ENCODE results near the gene AKAP8L.

AKAP8L gene

DNA sequence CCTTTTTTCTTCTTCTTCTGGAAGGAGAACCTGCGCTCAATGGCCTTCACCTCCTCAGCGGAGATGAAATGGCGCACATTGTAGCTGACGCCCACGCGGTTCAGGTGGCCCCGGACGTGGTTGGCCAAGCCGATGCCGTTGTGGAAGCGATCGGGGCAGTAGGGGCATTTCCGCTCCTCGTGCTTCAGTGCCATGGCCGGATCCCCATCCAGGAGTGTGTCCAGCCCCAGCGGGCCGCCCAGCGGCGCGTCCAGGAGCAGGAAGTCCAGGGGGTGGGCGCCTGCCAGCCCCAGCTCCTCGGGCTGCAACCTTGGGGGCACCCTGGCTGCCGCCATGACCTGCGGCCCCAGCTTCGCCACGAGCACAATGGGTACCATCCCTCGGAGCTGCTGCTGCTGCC, 19.8 kb upstream of the AKAP8L start:
- Histone ChIP-seq H3K4me1 (ENCODE audit: control insufficient read depth, insufficient read depth, low read length) (peaks cover 2% of the 10 kb centered on the region), H3K27me3 (ENCODE audit: control insufficient read depth, insufficient read depth, low read length) (no peaks in the 10 kb centered on the region), H3K9ac (ENCODE audit: low read depth, low read length) (no peak overlapping the region), H3K9me3 (ENCODE audit: control insufficient read depth, insufficient read depth, low read length) (no peaks in the 10 kb centered on the region), H3K27ac (ENCODE audit: low read depth, low read length) (no peak overlapping the region), H3K36me3 (ENCODE audit: control insufficient read depth, insufficient read depth, low read length) (no peaks in the 10 kb centered on the region), H3K4me3 (ENCODE audit: low read depth, low read length) (no peak overlapping the region)

DNA sequence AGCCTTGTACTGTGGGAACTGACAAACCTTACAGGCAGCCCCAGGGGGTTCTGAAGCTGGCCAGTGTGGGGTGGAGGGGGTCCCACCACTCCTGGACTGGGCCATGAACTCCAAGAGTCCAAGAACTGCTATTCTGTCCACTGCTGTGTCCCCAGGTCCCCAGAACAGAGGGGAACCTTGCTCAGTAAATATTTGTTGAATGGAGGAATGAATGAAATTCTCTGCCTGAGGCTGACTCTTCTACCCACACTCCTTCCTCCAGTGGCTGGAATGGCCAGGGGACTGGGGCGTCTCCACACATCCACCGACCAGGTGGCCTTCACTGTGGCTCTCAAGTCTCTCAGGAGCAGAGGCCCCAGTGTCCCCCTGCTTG, 19.3 kb upstream of the AKAP8L start:
- no peak overlapping the region for H3K4me3 ChIP-seq (ENCODE audit: low read depth, low read length)
- H3K9me3 ChIP-seq (ENCODE audit: control insufficient read depth, insufficient read depth, low read length): no peaks in the 10 kb centered on the region
- H3K9ac ChIP-seq (ENCODE audit: low read depth, low read length): no peak overlapping the region
- peaks cover 5% of the 10 kb centered on the region for H3K4me1 ChIP-seq (ENCODE audit: control insufficient read depth, insufficient read depth, low read length)
- H3K27ac ChIP-seq (ENCODE audit: low read depth, low read length): no peak overlapping the region
- no peaks in the 10 kb centered on the region for H3K27me3 ChIP-seq (ENCODE audit: control insufficient read depth, insufficient read depth, low read length)
- no peaks in the 10 kb centered on the region for H3K36me3 ChIP-seq (ENCODE audit: control insufficient read depth, insufficient read depth, low read length)

DNA sequence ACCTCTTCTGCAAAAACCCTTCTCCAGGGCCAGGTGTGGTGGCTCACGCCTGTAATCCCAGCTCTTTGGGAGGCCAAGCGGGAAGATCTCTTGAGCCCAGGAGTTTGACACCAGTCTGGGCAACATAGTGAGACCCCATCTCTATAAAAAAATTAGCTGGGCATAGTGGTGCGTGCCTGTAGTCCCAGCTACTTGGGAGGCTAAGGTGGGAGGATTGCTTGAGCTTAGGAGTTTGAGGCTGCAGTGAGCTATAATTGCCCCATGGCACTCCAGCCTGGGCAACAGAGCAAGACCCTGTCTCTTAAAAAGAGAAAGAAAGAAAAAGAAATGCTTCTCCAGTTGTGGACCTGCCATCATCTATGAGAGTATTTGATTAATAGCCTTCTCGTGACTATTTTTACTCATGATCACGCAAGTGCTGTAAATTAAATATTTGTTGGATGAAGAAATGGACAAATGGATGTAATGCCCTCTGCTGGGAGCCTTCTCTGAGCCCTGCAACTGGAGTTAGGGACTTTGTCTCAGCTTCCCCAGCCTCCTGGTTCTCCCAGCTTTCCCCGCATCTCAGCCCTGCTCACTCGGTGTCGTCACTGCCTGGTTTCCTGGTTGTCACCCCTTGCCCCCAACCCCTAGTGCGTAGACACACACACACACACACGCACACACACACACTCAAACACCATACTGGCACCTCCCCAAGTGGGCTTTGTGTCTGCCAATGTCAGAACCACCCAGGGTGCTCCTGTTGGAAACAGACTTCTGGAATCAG, 18.8 kb upstream of the AKAP8L start:
- Histone ChIP-seq H3K36me3 (ENCODE audit: control insufficient read depth, insufficient read depth, low read length) (no peaks in the 10 kb centered on the region), H3K4me3 (ENCODE audit: low read depth, low read length) (no peak overlapping the region), H3K9me3 (ENCODE audit: control insufficient read depth, insufficient read depth, low read length) (no peaks in the 10 kb centered on the region), H3K27me3 (ENCODE audit: control insufficient read depth, insufficient read depth, low read length) (no peaks in the 10 kb centered on the region), H3K27ac (ENCODE audit: low read depth, low read length) (no peak overlapping the region), H3K4me1 (ENCODE audit: control insufficient read depth, insufficient read depth, low read length) (peaks cover 5% of the 10 kb centered on the region), H3K9ac (ENCODE audit: low read depth, low read length) (no peak overlapping the region)

DNA sequence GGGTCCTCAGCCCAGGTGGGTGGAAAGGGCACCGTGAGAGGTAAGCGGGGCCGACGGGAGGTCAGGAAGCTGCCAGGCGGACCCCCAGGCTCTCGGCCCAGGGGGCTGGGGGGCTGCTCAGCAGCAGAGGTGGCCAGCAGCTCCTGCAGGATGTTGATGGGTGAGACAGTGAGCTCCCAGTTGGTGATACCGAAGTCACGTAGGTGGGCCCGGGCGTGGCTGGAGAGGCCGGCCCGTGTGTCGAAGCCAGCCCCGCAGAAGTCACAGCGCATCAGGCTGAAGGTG, 18.0 kb upstream of the AKAP8L start:
- Histone ChIP-seq H3K4me1 (ENCODE audit: control insufficient read depth, insufficient read depth, low read length) (peaks cover 5% of the 10 kb centered on the region), H3K27ac (ENCODE audit: low read depth, low read length) (no peak overlapping the region), H3K9ac (ENCODE audit: low read depth, low read length) (no peak overlapping the region), H3K4me3 (ENCODE audit: low read depth, low read length) (no peak overlapping the region), H3K36me3 (ENCODE audit: control insufficient read depth, insufficient read depth, low read length) (no peaks in the 10 kb centered on the region), H3K27me3 (ENCODE audit: control insufficient read depth, insufficient read depth, low read length) (no peaks in the 10 kb centered on the region), H3K9me3 (ENCODE audit: control insufficient read depth, insufficient read depth, low read length) (no peaks in the 10 kb centered on the region)

DNA sequence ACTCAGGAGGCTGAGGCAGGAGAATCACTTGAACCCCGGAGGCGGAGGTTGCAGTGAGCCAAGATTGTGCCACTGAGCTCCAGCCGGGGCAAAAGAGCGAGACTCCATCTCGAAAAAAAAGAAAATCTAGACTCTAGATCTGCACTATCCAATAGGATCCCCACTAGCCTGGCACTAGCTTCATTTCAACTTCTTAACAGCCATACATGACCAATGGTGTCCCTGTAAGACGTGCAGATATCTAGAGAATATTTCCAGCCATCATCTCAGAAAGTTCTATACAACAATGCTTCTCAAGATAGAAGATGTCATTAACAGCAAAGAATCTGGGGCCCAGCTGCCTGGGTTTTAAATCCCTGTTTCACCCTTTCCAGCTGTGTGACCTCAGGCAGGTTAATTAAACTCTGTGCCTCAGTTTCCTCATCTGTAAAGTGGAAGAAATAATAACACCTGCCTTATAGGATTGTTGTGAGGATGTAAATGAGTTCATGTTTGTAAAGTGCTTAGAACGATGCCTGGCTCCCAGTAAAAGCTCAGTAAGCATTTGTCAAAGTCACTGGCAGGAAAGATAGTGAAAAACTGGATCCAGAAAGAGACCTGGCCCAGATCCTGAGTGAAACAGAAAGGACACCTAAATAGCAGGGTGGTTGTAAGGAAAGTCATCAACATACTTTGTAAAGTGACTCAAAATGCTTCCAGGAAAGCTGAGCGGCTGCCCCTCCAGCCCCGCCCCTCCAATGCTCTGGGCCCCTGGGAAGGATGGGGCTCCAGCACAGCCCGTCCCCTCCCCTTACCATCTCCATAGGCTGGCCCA, 17.4 kb upstream of the AKAP8L start:
- Histone ChIP-seq H3K36me3 (ENCODE audit: control insufficient read depth, insufficient read depth, low read length) (no peaks in the 10 kb centered on the region), H3K4me3 (ENCODE audit: low read depth, low read length) (no peak overlapping the region), H3K27me3 (ENCODE audit: control insufficient read depth, insufficient read depth, low read length) (no peaks in the 10 kb centered on the region), H3K4me1 (ENCODE audit: control insufficient read depth, insufficient read depth, low read length) (peaks cover 10% of the 10 kb centered on the region), H3K27ac (ENCODE audit: low read depth, low read length) (no peak overlapping the region), H3K9me3 (ENCODE audit: control insufficient read depth, insufficient read depth, low read length) (no peaks in the 10 kb centered on the region), H3K9ac (ENCODE audit: low read depth, low read length) (no peak overlapping the region)

DNA sequence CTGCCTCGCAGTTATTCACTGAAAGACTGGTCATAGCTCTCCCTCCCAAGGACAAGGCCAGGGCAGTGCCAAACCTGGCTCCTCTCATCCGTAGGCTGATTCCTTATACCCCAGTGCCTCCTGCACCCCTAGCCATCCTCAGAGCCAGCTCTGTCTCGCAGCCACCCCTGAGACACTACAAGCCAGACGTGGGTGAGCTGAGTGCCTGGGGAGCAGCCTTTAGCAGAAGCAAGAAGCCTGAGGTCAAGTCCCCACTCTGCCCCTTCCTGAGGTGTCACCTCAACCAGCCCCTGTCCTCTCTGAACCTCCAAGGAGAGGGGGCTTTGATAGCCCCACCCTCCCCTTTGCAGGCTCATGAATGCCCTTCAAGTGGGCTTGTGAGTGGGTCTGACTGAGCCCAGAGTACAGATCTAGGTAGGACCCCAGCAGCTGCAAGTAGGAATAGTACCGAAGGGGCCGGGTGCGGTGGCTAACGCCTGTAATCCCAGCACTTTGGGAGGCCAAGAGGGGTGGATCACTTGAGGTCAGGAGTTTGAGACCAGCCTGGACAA, 14.8 kb upstream of the AKAP8L start:
- Histone ChIP-seq H3K27ac (ENCODE audit: low read depth, low read length) (no peak overlapping the region), H3K9me3 (ENCODE audit: control insufficient read depth, insufficient read depth, low read length) (no peaks in the 10 kb centered on the region), H3K4me3 (ENCODE audit: low read depth, low read length) (peak overlapping the region; percentile 76), H3K4me1 (ENCODE audit: control insufficient read depth, insufficient read depth, low read length) (peaks cover 11% of the 10 kb centered on the region), H3K36me3 (ENCODE audit: control insufficient read depth, insufficient read depth, low read length) (no peaks in the 10 kb centered on the region), H3K9ac (ENCODE audit: low read depth, low read length) (no peak overlapping the region), H3K27me3 (ENCODE audit: control insufficient read depth, insufficient read depth, low read length) (no peaks in the 10 kb centered on the region)

DNA sequence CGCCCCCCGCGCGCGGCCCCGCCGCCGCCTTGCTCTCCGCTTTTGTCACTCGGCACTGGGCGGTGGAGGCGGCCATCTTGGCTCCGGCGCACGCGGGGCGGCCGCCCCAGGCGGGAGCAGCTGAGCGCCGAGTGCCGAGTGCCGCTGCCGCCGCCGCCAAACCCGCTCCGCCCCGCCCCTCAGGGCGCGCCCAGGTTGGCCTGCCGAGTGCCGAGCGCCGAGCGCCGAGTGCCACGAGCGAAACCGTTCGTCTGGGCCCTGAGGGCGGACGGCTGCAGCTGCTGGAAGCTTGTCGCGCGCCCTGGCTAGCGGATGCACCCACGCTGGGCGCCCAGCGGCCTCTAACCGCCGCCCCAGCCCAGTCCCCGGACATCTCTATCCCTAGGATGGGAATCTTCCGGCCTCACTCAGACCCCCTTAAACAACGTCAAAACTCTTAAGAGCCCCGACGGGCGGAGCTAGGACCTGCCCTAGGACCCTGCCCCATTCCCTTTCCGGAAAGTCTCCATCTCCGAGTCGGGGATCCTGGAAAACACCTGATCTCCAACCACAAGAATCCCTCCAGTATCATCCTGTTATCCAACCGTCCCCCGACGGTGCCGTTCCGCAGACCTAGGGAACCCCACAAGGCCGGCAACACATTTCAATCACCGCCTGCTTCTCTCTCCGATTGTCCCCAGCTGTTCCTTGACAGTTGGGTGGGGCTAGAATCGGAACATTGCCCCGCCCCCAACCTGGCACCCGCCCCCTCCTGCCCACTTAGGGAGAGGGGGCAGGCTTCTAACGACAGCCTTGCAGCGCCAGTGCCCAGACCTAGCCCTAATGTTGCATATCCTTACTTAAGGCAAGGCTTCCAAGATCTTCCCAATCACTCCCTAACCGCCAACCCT, 14.1 kb upstream of the AKAP8L start:
- Histone ChIP-seq H3K4me1 (ENCODE audit: control insufficient read depth, insufficient read depth, low read length) (peaks cover 11% of the 10 kb centered on the region), H3K27ac (ENCODE audit: low read depth, low read length) (peak overlapping the region; percentile 53), H3K9ac (ENCODE audit: low read depth, low read length) (no peak overlapping the region), H3K27me3 (ENCODE audit: control insufficient read depth, insufficient read depth, low read length) (no peaks in the 10 kb centered on the region), H3K9me3 (ENCODE audit: control insufficient read depth, insufficient read depth, low read length) (no peaks in the 10 kb centered on the region), H3K36me3 (ENCODE audit: control insufficient read depth, insufficient read depth, low read length) (no peaks in the 10 kb centered on the region), H3K4me3 (ENCODE audit: low read depth, low read length) (peak overlapping the region; percentile 76)

DNA sequence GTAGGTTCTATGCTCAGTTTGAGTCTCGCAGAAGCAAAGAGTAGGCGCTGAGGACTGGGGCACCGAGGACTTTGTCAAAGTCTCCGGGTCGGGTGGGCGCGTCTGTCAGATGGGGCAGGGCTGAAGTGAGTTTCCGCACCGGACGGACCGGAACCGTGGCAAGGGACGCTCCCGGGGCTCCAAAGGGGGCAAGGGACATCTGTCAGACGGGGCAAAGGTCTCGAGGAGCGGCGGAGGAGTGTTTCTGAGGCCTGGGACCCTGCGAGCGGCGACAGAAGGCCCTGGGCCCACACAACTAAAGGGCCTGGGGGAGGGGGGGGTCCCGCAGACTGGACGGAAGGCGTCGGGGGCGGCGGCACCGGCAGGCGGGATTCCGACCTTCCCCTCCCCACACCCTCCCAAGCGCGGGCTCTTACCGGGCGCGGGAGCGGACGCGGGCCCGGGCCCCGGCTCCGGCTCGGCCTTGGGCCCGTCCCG, 13.3 kb upstream of the AKAP8L start:
- peaks cover 6% of the 10 kb centered on the region for H3K36me3 ChIP-seq (ENCODE audit: control insufficient read depth, insufficient read depth, low read length)
- no peaks in the 10 kb centered on the region for H3K27me3 ChIP-seq (ENCODE audit: control insufficient read depth, insufficient read depth, low read length)
- no peaks in the 10 kb centered on the region for H3K9me3 ChIP-seq (ENCODE audit: control insufficient read depth, insufficient read depth, low read length)
- peak overlapping the region; percentile 34; the same call in 1 of the 2 replicates for H3K9ac ChIP-seq (ENCODE audit: low read depth, low read length)
- H3K27ac ChIP-seq (ENCODE audit: low read depth, low read length): no peak overlapping the region
- H3K4me1 ChIP-seq (ENCODE audit: control insufficient read depth, insufficient read depth, low read length): peaks cover 11% of the 10 kb centered on the region
- H3K4me3 ChIP-seq (ENCODE audit: low read depth, low read length): peak overlapping the region; percentile 79

DNA sequence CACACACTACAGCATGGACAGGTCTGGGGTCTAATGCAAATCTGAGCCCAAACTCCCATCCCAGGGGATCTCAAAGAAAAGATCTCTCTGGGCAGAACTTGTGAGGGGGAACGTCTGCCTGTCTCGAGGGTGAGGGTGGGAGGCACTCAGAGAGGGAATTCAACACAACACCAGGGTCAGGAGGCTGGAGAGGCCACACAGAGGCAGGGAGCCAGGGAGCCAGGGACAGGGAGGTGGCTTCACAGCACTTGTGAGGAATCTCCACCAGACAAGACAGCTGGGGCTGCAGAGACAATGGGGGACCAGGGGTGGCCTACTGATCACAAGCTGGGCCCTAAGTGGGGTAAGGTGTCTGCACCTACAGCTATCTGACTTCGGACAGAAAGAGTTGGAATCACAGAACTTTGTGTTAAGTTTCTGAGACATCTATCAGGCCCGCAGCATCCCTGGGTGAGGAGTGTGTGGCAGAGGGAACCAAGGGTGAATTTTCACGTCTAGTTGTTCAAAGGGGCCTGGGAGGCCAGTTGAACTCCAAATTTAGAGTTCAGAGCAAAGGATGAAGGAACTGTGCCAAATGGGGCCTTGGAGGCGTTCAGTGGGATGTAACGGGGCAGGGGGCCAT, 12.7 kb upstream of the AKAP8L start:
- Histone ChIP-seq H3K9ac (ENCODE audit: low read depth, low read length) (peak overlapping the region; percentile 34; the same call in 1 of the 2 replicates), H3K27ac (ENCODE audit: low read depth, low read length) (no peak overlapping the region), H3K4me1 (ENCODE audit: control insufficient read depth, insufficient read depth, low read length) (peaks cover 11% of the 10 kb centered on the region), H3K4me3 (ENCODE audit: low read depth, low read length) (peak overlapping the region; percentile 79), H3K27me3 (ENCODE audit: control insufficient read depth, insufficient read depth, low read length) (no peaks in the 10 kb centered on the region), H3K9me3 (ENCODE audit: control insufficient read depth, insufficient read depth, low read length) (no peaks in the 10 kb centered on the region), H3K36me3 (ENCODE audit: control insufficient read depth, insufficient read depth, low read length) (peaks cover 12% of the 10 kb centered on the region)

DNA sequence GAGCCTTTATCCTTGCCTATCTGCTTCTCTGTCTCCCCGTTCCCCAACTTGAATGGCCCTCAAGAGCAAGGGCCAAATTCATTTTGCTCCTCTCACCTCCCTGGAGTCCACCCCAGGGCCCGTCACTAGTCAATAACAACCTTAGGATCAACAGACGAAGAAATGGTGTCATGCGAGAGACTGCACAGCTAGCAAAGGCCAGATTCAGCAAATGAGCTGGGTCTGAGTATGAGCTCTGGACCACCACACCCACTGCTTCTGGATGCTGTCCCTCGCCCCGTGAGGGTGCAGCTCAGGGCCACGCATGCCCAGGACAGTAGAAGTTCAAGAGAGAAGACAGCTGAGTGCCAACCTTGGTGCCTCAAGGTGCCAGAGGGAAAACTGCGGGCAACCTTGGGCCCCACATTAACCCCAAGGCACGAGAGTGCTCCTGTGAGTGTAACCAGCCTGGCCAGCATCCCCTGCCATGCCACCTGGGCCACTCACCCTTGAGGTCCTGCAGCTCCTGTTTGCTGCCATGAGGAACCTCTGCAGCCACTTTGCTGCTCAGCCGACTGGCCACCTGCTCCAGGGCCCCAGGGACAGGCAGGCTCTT, 11.8 kb upstream of the AKAP8L start:
- peaks cover 11% of the 10 kb centered on the region for H3K4me1 ChIP-seq (ENCODE audit: control insufficient read depth, insufficient read depth, low read length)
- H3K4me3 ChIP-seq (ENCODE audit: low read depth, low read length): no peak overlapping the region
- no peaks in the 10 kb centered on the region for H3K27me3 ChIP-seq (ENCODE audit: control insufficient read depth, insufficient read depth, low read length)
- H3K9ac ChIP-seq (ENCODE audit: low read depth, low read length): no peak overlapping the region
- H3K9me3 ChIP-seq (ENCODE audit: control insufficient read depth, insufficient read depth, low read length): no peaks in the 10 kb centered on the region
- H3K36me3 ChIP-seq (ENCODE audit: control insufficient read depth, insufficient read depth, low read length): peaks cover 19% of the 10 kb centered on the region
- H3K27ac ChIP-seq (ENCODE audit: low read depth, low read length): no peak overlapping the region
